HG03575 (cell line): ENCODE results near the gene GNAO1.
"Not testable (repeated sequence)": the region's sequence is repeated elsewhere in the genome, so short reads cannot be mapped to it uniquely, and the experiment has no call there.

Experiments
- ATAC-seq: cut with Tn5 transposase; IDR thresholded peaks from one replicate; pipeline ENCODE4 v1.9.1; 2021; ENCODE audit not compliant: unreplicated experiment, insufficient number of reproducible peaks, low FRiP score; ENCODE audit errors: extremely low read depth

The GNAO1 gene

GRCh38 chr16:56365552-56365951 lies 174.3 kb downstream of the GNAO1 start:
- no peak for ATAC-seq

GRCh38 chr16:56366945-56367344 lies 175.7 kb downstream of the GNAO1 start:
- no peak for ATAC-seq

- ATAC-seq = no peak
Measured at GRCh38 chr16:56367764-56368163, 176.5 kb downstream of the GNAO1 start.

GRCh38 chr16:56368545-56368944 lies 177.3 kb downstream of the GNAO1 start:
- ATAC-seq = no peak

GRCh38 chr16:56369202-56369601 lies 177.9 kb downstream of the GNAO1 start:
- no peak for ATAC-seq

GRCh38 chr16:56370185-56370874 lies 179.0 kb downstream of the GNAO1 start:
- ATAC-seq = no peak

GRCh38 chr16:56370875-56371659 lies 179.8 kb downstream of the GNAO1 start:
- no peak for ATAC-seq

- no peak for ATAC-seq
Measured at GRCh38 chr16:56371660-56371937, 180.3 kb downstream of the GNAO1 start.

- no peak for ATAC-seq
Measured at GRCh38 chr16:56372013-56372634, 180.8 kb downstream of the GNAO1 start.

- ATAC-seq = no peak
Measured at GRCh38 chr16:56373003-56373402, 181.7 kb downstream of the GNAO1 start.

- not testable (repeated sequence) for ATAC-seq
Measured at GRCh38 chr16:56375792-56376191, 184.5 kb downstream of the GNAO1 start.

GRCh38 chr16:56379044-56379443 lies 187.8 kb downstream of the GNAO1 start:
- not testable (repeated sequence) for ATAC-seq

GRCh38 chr16:56380778-56381485 lies 189.6 kb downstream of the GNAO1 start:
- ATAC-seq = not testable (repeated sequence)

GRCh38 chr16:56382459-56382858 lies 191.2 kb downstream of the GNAO1 start:
- no peak for ATAC-seq

GRCh38 chr16:56382901-56383355 lies 191.6 kb downstream of the GNAO1 start:
- no peak for ATAC-seq

GRCh38 chr16:56384074-56384721 lies 192.9 kb downstream of the GNAO1 start:
- no peak for ATAC-seq

- no peak for ATAC-seq
Measured at GRCh38 chr16:56387396-56387795, 196.1 kb downstream of the GNAO1 start.

- no peak for ATAC-seq
Measured at GRCh38 chr16:56388209-56388608, 196.9 kb downstream of the GNAO1 start.

GRCh38 chr16:56389554-56389953 lies 198.3 kb downstream of the GNAO1 start:
- ATAC-seq = no peak
